Right lobe of liver (tissue), 6 donors: ENCODE data around the gene NPY5R. TPM values are rescaled to one million over a fixed set of nuclear protein-coding genes. Genes with fewer than 3 reads are reported as not detected.

Experiments
- ATAC-seq, 4 donors: fragments of 200-7000 bp; cut with Tn5 transposase; one replicate each; pipeline ENCODE4 v1.9.1; 2020; ENCODE audit warnings: mild to moderate bottlenecking in 4 of 4, moderate library complexity in 4 of 4
- DNase-seq, 3 donors: peaks; one replicate each; pipeline ENCODE4 v3.0.0-alpha.2; 2020
- H3K27ac ChIP-seq, 3 donors: fragments of 200-600 bp; one replicate each; pipeline ENCODE4 v1.8.0; 2022
- H3K27me3 ChIP-seq, 2 donors: fragments of 200-600 bp; one replicate each; pipeline ENCODE4 v1.8.0; 2022
- H3K36me3 ChIP-seq, 4 donors: fragments of 200-600 bp; sonication (generic) in 1 of 4; one replicate each; pipeline versions ENCODE4 v1.5.1 to v1.8.0; 2017 to 2022; ENCODE audit warnings: control low read depth in 1 of 4
- H3K4me1 ChIP-seq, 4 donors: fragments of 200-600 bp; sonication (generic) in 1 of 4; one replicate each; pipeline versions ENCODE4 v1.5.1 to v1.8.0; 2017 to 2022; ENCODE audit warnings: control low read depth in 1 of 4
- H3K4me3 ChIP-seq, 3 donors: fragments of 200-600 bp; one replicate each; pipeline ENCODE4 v1.8.0; 2022
- H3K9me3 ChIP-seq, 4 donors: fragments of 200-600 bp; sonication (generic) in 1 of 4; one replicate each; pipeline versions ENCODE4 v1.5.1 to v1.8.0; 2017 to 2022; ENCODE audit warnings: control low read depth in 1 of 4
- POLR2A ChIP-seq: fragments of 450-650 bp; IDR thresholded peaks from one replicate; pipeline ENCODE4 v1.6.1; 2017; ENCODE audit warnings: antibody characterized with exemption, mild to moderate bottlenecking
- WGBS: methylation state at CpG from one replicate; pipeline ENCODE4 v1.1.6; 2018; ENCODE audit warnings: low coverage, low lambda C conversion rate; ENCODE audit not compliant: insufficient coverage; ENCODE audit errors: missing lambda C conversion rate; 5-methylcytosine and 5-hydroxymethylcytosine counted together
- intact Hi-C, 2 donors: fragments of 100-400 bp; cut with DNase I; formaldehyde crosslinking; loops; one replicate each; pipeline versions ENCODE4 v1.11.2 to v1.14.1; 2022
- total RNA-seq, 6 experiments: library from RNA; depleted of rRNA in 2 of 6; stranded (reverse); fragments of >200 nt in 2 of 6; fragmentation: NEBNext Ultra II Directional in 3 of 6; extraction: Animal tissue kit (Norgen Biotek cat#: 25700) in 3 of 6; gene quantifications; one replicate each; pipeline versions ENCODE4 v1.1.0 to v1.2.4, GENCODE V29; 2016 to 2023
- TF ChIP-seq, protein P1 (sequence below), 4 donors: fragments of 200-600 bp in 3 of 4; fragments of 450-650 bp in 1 of 4; IDR thresholded peaks; one replicate each; pipeline versions ENCODE4 v1.5.1 to v1.8.0; 2016 to 2022; ENCODE audit warnings: antibody characterized with exemption in 4 of 4, mild to moderate bottlenecking in 2 of 4
- donor health status: DM: no; HTN: yes; CAD: no.
- donor health status: DM: no; HTN: no; CAD: no.
- donor health status: DM: no; HTN: no; CAD: no.
- donor health status: DM: no; HTN: yes; CAD: no.
- donor health status: DM: no; HTN: yes; CAD: no.

Gene NPY5R
- total RNA-seq, 6 experiments from 2014 or later, result 0.11 to 0.62 (median 0.21) TPM; not detected in 2

DNA sequence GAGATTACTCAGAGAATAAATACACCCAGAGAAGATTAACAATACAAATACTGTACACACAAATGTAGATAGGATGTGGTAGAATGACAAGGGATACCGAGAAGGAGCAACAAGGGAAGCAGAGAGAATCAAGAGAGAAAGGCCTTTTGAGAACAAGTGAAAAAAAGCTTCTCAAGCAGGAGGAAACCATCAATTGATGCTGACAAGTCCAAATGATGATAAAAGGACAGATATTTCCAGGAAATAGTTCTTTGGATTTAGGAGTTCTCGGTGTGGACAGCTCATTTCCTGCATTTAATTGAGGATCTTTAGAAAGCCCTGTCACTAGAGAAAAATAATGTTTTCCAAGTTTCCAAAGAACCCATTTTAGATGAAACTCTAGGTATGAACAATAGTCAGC lies 48.1 kb downstream of the NPY5R start:
- intact Hi-C loops, result no loop called here
- H3K27me3 ChIP-seq, result no peaks in the 10 kb centered on the region
- ATAC-seq, result peak in 1 of 4 donors; percentile 33
- TF ChIP-seq, protein P1, sequence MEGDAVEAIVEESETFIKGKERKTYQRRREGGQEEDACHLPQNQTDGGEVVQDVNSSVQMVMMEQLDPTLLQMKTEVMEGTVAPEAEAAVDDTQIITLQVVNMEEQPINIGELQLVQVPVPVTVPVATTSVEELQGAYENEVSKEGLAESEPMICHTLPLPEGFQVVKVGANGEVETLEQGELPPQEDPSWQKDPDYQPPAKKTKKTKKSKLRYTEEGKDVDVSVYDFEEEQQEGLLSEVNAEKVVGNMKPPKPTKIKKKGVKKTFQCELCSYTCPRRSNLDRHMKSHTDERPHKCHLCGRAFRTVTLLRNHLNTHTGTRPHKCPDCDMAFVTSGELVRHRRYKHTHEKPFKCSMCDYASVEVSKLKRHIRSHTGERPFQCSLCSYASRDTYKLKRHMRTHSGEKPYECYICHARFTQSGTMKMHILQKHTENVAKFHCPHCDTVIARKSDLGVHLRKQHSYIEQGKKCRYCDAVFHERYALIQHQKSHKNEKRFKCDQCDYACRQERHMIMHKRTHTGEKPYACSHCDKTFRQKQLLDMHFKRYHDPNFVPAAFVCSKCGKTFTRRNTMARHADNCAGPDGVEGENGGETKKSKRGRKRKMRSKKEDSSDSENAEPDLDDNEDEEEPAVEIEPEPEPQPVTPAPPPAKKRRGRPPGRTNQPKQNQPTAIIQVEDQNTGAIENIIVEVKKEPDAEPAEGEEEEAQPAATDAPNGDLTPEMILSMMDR (IDR thresholded peaks at IDR 0.05), result no peak
- no peak for TF ChIP-seq POLR2A
- no peaks in the 10 kb centered on the region for H3K4me1 ChIP-seq
- DNase-seq, result no peak
- no peaks in the 10 kb centered on the region for H3K36me3 ChIP-seq
- WGBS, result 21% methylated on average over 2 of the region's 2 CpGs
- H3K27ac ChIP-seq, result no peak overlapping the region
- H3K9me3 ChIP-seq, result no peaks in the 10 kb centered on the region
- H3K4me3 ChIP-seq, result no peak overlapping the region

GRCh38 chr4:163392328-163392727 lies 48.6 kb downstream of the NPY5R start:
- Histone ChIP-seq H3K27me3 (no peaks in the 10 kb centered on the region), H3K27ac (no peak overlapping the region), H3K4me1 (no peaks in the 10 kb centered on the region), H3K4me3 (no peak overlapping the region), H3K36me3 (no peaks in the 10 kb centered on the region), H3K9me3 (no peaks in the 10 kb centered on the region)
- WGBS, result 40% methylated on average over 4 of the region's 4 CpGs
- ATAC-seq (peak; percentile 31 to 49 (median 48)), DNase-seq (no peak)
- no peak for TF ChIP-seq POLR2A
- TF ChIP-seq, protein P1 (IDR thresholded peaks at IDR 0.05), result no peak
- intact Hi-C loops, result no loop called here

DNA sequence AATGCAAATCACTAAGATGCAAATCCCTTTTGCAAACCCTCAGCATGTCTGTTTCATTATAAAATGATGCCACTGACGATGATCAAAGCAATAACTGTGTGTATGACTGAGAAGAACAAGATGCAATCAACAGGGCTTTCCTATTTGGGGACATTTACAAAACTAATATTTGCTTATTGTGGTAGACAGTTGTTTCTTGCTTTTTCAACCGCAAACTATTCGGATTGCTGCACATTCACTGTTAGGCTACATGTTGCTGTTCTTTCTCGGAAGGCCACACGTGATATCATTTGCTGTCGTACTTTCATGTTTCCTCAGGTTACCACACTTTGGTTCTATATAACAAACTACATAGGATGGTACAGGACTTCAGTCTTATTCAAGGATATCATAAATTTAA lies 49.8 kb downstream of the NPY5R start:
- 70% methylated on average over 6 of the region's 6 CpGs for WGBS

DNA sequence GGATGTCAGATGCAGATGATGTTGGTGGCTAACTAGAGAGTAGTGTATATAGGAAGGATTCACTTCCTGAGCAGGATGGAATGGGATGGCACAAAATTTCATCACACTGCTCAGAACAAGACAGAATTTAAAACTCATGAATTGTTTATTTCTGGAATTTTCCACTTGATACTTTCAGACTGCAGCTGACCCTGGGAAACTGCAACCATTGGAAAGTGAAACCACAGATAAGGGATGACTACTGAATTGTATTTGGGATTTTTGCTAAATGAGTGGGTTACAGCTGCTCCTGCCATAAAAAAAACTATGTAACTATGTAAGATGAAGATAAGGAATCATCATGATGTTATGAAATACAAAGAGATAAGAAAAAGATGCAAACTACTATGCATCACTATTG lies 51.4 kb downstream of the NPY5R start:
- Histone ChIP-seq H3K36me3 (no peaks in the 10 kb centered on the region), H3K4me1 (no peaks in the 10 kb centered on the region), H3K27me3 (no peaks in the 10 kb centered on the region), H3K9me3 (no peaks in the 10 kb centered on the region), H3K27ac (no peak overlapping the region), H3K4me3 (no peak overlapping the region)
- ATAC-seq (peak in 1 of 4 donors; percentile 26), DNase-seq (no peak)
- TF ChIP-seq POLR2A, result no peak
- TF ChIP-seq, protein P1 (IDR thresholded peaks at IDR 0.05), result no peak
- intact Hi-C loops, result no loop called here

More for the DNA sequence above, 49.8 kb downstream of the NPY5R start:
- TF ChIP-seq, protein P1 (IDR thresholded peaks at IDR 0.05), result no peak
- no peak for TF ChIP-seq POLR2A
- H3K9me3 ChIP-seq, result no peaks in the 10 kb centered on the region
- H3K36me3 ChIP-seq, result no peaks in the 10 kb centered on the region
- ATAC-seq (no peak), DNase-seq (no peak)
- intact Hi-C loops, result no loop called here
- H3K4me1 ChIP-seq, result no peaks in the 10 kb centered on the region
- no peaks in the 10 kb centered on the region for H3K27me3 ChIP-seq
- no peak overlapping the region for H3K27ac ChIP-seq
- no peak overlapping the region for H3K4me3 ChIP-seq

DNA sequence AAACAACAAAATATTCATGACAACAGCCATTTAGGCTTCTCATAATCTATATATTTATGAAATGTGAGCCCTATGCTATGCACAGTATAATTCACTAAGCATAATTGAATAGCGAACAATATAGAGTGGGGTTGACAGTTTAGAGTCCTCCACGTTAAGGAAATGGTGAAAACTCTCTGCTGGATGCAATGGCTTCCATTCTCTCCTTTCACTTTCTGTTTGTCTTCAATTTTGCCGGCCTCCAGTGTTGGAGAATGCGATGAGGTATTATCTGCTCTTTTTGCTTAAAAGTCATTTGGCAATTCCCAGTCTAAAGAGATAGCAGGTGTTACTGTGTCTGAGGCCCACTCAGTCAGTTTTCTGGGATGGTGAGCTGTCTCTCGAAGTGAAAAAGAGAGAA lies 52.1 kb downstream of the NPY5R start:
- intact Hi-C loops, result no loop called here
- H3K9me3 ChIP-seq, result no peaks in the 10 kb centered on the region
- no peak for DNase-seq
- H3K27me3 ChIP-seq, result no peaks in the 10 kb centered on the region
- TF ChIP-seq, protein P1 (IDR thresholded peaks at IDR 0.05), result no peak
- no peak for TF ChIP-seq POLR2A
- H3K36me3 ChIP-seq, result no peaks in the 10 kb centered on the region
- H3K27ac ChIP-seq, result peak overlapping the region in 1 of 3 donors; percentile 10
- H3K4me1 ChIP-seq, result no peaks in the 10 kb centered on the region
- WGBS, result 52% methylated on average over 5 of the region's 5 CpGs
- no peak overlapping the region for H3K4me3 ChIP-seq
- peak; percentile 19 to 63 (median 50) for ATAC-seq
